Activated T-cell treated with anti-CD3 and anti-CD28 coated beads, Interleukin-2, amount 50 U/mL, for 4 hours (primary cell): Measurements from ENCODE around the gene LAGE3. TPM values are rescaled to one million over a fixed set of nuclear protein-coding genes. Genes with fewer than 3 reads are reported as not detected.
"Not testable (repeated sequence)": the region's sequence is repeated elsewhere in the genome, so short reads cannot be mapped to it uniquely, and the experiment has no call there.

Source experiments
- ATAC-seq, 2 donors: fragments of 200-7000 bp; cut with Tn5 transposase; one replicate each; pipeline ENCODE4 v1.10.0; 2021
- DNase-seq: peaks from one replicate; pipeline ENCODE4 v3.0.0-alpha.2; 2020
- H3K27me3 Mint-ChIP-seq: one replicate; pipeline ENCODE4 v1.8.0; 2021; ENCODE audit warnings: low read depth, mixed read lengths
- H3K36me3 Mint-ChIP-seq: one replicate; pipeline ENCODE4 v1.8.0; 2022; ENCODE audit warnings: mixed read lengths; ENCODE audit not compliant: insufficient read depth
- H3K4me1 Mint-ChIP-seq: one replicate; pipeline ENCODE4 v1.8.0; 2021; ENCODE audit warnings: low read depth, mixed read lengths
- H3K4me3 Mint-ChIP-seq: one replicate; pipeline ENCODE4 v1.8.0; 2021; ENCODE audit warnings: mild to moderate bottlenecking, moderate library complexity, mixed read lengths
- H3K9me3 Mint-ChIP-seq: one replicate; pipeline ENCODE4 v1.8.0; 2021; ENCODE audit warnings: mixed read lengths
- total RNA-seq, 3 donors: library from RNA; stranded (reverse); gene quantifications; one replicate each; pipeline ENCODE4 v1.2.1, GENCODE V29; 2021

LAGE3 gene
- total RNA-seq, 3 donors from 2014 or later = 76.1 to 89.9 (median 88.1) TPM

- H3K9me3 Mint-ChIP-seq = no peaks in the 10 kb centered on the region
- H3K36me3 Mint-ChIP-seq = peaks cover 15% of the 10 kb centered on the region
- H3K27me3 Mint-ChIP-seq = no peaks in the 10 kb centered on the region
- DNase-seq = no peak
- no peak for ATAC-seq
- no peak overlapping the region for H3K4me3 Mint-ChIP-seq
- H3K4me1 Mint-ChIP-seq = peaks cover 19% of the 10 kb centered on the region
Measured at GRCh38 chrX:154509455-154509854, 30.4 kb upstream of the LAGE3 start.

- H3K4me1 Mint-ChIP-seq = peaks cover 14% of the 10 kb centered on the region
- H3K9me3 Mint-ChIP-seq = no peaks in the 10 kb centered on the region
- DNase-seq (no peak), ATAC-seq (no peak)
- peaks cover 13% of the 10 kb centered on the region for H3K36me3 Mint-ChIP-seq
- H3K4me3 Mint-ChIP-seq = no peak overlapping the region
- H3K27me3 Mint-ChIP-seq = no peaks in the 10 kb centered on the region
Measured at GRCh38 chrX:154508384-154508745, 29.3 kb upstream of the LAGE3 start.

DNA sequence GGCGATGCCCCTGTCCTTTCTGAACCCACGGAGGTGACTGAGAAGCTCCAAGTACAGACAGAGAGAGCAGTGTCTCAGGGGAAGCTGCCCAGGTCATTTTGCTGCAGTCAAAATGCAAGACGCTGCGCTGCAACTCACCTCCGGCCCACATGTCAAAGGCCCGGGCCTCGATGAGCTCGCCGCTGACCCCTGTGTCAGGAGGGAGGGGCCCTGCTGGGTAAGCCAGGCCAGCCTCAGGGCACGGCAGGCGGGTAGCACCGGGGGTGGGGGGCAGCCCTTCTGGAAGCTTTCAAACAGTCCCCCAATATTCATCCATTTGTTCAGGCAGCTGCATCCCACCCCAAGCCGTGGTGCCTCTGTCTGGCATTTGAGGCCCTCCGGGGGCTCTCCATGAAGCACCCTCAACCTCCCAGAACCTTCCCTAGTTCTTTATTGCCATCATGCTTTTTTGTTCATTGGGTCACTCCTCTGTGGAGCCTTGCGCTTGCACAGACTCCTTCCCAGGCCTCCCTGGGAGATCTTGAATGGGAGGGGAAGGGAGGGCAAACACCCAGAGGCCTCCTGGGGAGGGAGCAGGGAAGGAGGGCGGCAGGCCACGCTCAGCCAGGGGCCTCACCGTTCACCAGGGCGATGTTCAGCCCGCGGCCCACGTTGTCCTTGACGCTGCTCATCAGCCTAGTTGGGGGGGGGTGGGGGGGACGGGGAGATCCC, 28.7 kb upstream of the LAGE3 start:
- H3K27me3 Mint-ChIP-seq = no peaks in the 10 kb centered on the region
- no peaks in the 10 kb centered on the region for H3K9me3 Mint-ChIP-seq
- H3K36me3 Mint-ChIP-seq = peaks cover 13% of the 10 kb centered on the region
- peaks cover 14% of the 10 kb centered on the region for H3K4me1 Mint-ChIP-seq
- ATAC-seq = no peak
- no peak overlapping the region for H3K4me3 Mint-ChIP-seq
- DNase-seq = no peak

DNA sequence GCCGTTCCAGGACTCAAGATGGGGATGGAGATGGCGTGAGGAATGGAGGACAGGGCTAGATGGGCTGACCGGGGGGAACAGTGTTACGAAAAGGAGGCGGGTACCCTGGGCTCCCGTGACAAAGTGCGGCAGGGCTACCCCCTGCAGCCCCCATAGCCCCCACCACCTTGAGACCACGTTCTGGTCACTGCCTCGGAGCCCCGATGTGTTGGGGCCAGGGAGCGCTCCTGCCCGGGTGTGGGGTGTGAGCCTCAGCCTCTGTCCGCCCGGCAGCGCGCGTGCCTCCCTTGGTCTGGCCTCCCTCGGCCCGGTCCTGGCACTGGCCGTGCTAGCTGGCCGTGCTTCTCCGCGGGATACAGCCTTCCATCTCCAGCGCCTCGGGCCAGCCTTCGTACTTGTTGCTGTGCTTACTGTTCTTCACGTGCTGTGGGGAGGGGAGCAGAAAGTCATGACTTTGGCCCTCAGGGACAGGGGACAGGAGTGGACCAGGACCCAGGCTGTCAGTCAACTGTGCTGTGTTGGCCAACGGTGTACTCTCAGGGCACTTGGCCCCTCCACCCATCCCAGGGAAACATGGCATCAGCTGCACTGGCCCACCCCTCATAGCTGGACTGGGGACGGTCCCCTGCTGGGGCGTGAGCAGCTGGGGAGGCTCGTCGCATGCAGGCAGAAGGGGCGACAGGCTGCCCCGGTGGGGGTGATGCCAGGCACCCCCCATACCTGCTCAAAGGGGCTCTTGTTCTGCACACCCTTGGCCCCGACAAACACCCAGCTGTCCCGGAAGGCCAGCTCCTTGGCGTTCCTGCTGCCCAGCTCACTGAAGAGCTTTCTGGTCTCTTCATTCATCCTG, 27.6 kb upstream of the LAGE3 start:
- peaks cover 10% of the 10 kb centered on the region for H3K4me1 Mint-ChIP-seq
- H3K9me3 Mint-ChIP-seq = no peaks in the 10 kb centered on the region
- H3K4me3 Mint-ChIP-seq = no peak overlapping the region
- no peaks in the 10 kb centered on the region for H3K27me3 Mint-ChIP-seq
- DNase-seq (no peak), ATAC-seq (no peak)
- peaks cover 13% of the 10 kb centered on the region for H3K36me3 Mint-ChIP-seq

DNA sequence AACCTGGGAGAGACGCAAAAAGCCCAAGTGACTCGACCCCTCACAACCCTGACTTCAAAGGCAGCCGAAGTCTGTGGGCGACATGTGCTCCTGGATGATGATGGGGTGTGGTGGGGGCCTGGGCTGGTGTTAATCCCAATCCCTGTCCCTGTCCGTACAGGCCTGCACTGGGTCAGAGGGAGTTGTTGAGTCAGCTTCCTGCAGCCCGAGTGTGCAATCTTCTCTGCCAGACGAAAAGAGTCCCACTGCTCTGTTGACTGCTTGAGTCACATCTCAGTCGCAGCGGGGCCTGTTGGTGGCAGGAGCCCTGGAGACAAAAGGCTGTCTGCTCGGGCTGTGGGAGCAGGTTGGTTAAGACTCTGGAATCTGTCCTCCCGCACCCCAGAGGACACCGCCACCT, 26.7 kb upstream of the LAGE3 start:
- no peaks in the 10 kb centered on the region for H3K4me1 Mint-ChIP-seq
- no peak for ATAC-seq
- peaks cover 13% of the 10 kb centered on the region for H3K36me3 Mint-ChIP-seq
- no peaks in the 10 kb centered on the region for H3K27me3 Mint-ChIP-seq
- H3K9me3 Mint-ChIP-seq = no peaks in the 10 kb centered on the region
- no peak overlapping the region for H3K4me3 Mint-ChIP-seq
- no peak for DNase-seq

DNA sequence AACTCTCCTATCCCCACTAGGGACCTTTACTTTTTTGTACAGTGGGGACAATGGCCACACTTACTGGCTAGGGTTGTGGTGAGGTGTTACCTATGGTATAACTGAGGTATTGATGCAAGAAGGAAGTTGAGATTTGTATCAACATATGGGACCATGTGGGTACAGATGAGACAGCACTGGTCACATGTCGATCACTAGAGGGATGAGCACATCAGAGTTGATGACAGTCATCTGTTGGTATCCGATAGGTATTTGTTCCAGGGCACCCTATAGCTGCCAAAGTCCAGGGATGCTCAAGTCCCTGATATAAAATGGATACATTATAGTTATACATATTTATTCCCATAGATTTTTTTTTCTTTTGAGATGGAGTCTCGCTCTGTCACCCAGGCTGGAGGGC, 23.9 kb upstream of the LAGE3 start:
- Mint-ChIP-seq H3K36me3 (peaks cover 2% of the 10 kb centered on the region), H3K4me3 (no peak overlapping the region), H3K27me3 (no peaks in the 10 kb centered on the region), H3K9me3 (no peaks in the 10 kb centered on the region), H3K4me1 (no peaks in the 10 kb centered on the region)
- DNase-seq (no peak), ATAC-seq (no peak)

DNA sequence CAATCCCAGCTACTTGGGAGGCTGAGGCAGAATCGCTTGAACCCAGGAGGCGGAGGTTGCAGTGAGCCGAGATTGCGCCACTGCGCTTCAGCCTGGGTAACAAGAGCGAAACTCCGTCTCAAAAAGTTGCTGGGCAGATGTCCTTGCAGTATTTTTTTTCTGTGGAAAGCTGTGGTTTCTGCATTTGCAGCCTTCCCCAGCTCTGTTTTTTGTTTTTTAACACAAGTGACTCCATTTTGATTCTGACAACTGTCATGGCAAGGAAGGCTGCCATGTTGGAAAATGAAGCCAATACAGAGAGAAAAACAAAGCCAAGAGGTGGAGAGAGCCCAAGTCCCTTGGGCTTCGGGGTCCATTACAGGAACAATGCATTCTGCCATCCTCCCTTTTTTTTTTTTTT, 23.0 kb upstream of the LAGE3 start:
- DNase-seq (no peak), ATAC-seq (no peak)
- Mint-ChIP-seq H3K9me3 (no peaks in the 10 kb centered on the region), H3K27me3 (no peaks in the 10 kb centered on the region), H3K4me3 (no peak overlapping the region), H3K36me3 (peaks cover 2% of the 10 kb centered on the region), H3K4me1 (no peaks in the 10 kb centered on the region)

DNA sequence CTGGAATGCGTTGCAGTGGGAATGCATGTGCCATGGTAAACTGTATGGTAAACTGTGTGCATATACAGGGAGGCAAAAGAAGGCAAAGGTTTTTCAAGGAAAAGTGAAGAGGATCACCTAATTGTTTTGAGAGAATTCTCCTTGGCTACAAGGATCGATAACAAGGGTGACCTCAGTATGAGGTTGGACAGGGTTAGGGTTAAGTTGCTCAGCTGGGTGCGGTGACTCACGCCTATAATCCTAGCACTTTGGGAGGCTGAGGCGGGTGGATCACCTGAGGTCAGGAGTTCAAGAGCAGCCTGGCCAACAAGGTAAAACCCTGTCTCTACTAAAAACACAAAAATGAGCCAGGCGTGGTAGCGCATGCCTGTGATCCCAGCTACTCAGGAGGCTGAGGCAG, 22.3 kb upstream of the LAGE3 start:
- H3K4me3 Mint-ChIP-seq = not testable (repeated sequence)

DNA sequence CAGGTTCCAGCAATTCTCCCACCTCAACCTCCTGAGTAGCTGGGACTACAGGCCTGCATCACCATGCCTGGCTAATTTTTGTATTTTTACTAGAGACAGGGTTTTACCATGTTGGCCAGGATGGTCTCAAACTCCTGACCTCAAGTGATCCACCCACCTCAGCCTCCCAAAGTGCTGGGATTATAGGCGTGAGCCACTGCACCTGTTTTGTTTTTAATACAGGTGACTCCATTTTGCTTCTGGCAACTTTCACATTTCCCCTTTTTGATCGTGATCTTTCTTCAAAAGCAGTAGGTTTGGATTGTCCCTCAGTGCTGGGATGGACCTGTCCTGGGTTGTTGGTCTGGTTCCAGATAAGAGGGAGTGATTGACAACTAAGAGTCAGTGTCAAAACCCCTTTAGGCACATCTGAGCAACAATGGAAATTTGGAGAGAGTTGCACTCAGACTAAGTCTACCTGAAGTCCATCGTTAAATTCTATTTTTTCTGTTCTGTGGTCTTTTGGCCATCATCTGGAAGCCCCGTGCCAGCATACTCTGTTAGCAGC, 17.6 kb upstream of the LAGE3 start:
- DNase-seq, H3K27me3 Mint-ChIP-seq, H3K4me1 Mint-ChIP-seq, H3K4me3 Mint-ChIP-seq, H3K36me3 Mint-ChIP-seq, ATAC-seq, H3K9me3 Mint-ChIP-seq: not testable (repeated sequence)

More for the DNA sequence above, 22.3 kb upstream of the LAGE3 start:
- not testable (repeated sequence) for ATAC-seq, H3K36me3 Mint-ChIP-seq, H3K27me3 Mint-ChIP-seq, DNase-seq, H3K4me1 Mint-ChIP-seq, H3K9me3 Mint-ChIP-seq

GRCh38 chrX:154495472-154495922, 16.4 kb upstream of the LAGE3 start:
- no peak for DNase-seq
- H3K27me3 Mint-ChIP-seq = no peaks in the 10 kb centered on the region

DNA sequence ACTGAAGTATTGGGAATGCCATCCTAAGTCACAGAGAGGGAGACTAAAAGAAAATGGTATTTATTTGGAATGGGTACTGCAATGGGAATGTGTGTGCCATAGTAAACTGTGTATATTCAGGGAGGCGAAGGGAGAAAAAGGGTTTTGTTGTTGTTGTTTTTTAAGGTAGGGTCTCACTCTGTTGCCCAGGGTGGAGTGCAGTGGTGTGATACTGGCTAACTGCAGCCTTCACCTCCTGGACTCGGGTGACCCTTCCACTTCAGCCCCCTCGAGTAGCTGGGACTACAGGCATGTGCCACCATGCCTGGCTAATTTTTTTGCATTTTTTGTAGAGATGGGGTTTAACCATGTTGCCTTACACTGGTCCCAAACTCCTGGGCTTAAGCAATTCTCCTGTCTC, 15.6 kb upstream of the LAGE3 start:
- peaks cover 1% of the 10 kb centered on the region for H3K4me1 Mint-ChIP-seq
- no peak overlapping the region for H3K4me3 Mint-ChIP-seq
- H3K36me3 Mint-ChIP-seq = no peaks in the 10 kb centered on the region
- H3K9me3 Mint-ChIP-seq = no peaks in the 10 kb centered on the region
- ATAC-seq (no peak), DNase-seq (no peak)
- no peaks in the 10 kb centered on the region for H3K27me3 Mint-ChIP-seq

More at GRCh38 chrX:154495472-154495922, 16.4 kb upstream of the LAGE3 start:
- H3K36me3 Mint-ChIP-seq = no peaks in the 10 kb centered on the region
- no peaks in the 10 kb centered on the region for H3K9me3 Mint-ChIP-seq
- no peak overlapping the region for H3K4me3 Mint-ChIP-seq
- H3K4me1 Mint-ChIP-seq = no peaks in the 10 kb centered on the region
- no peak for ATAC-seq

DNA sequence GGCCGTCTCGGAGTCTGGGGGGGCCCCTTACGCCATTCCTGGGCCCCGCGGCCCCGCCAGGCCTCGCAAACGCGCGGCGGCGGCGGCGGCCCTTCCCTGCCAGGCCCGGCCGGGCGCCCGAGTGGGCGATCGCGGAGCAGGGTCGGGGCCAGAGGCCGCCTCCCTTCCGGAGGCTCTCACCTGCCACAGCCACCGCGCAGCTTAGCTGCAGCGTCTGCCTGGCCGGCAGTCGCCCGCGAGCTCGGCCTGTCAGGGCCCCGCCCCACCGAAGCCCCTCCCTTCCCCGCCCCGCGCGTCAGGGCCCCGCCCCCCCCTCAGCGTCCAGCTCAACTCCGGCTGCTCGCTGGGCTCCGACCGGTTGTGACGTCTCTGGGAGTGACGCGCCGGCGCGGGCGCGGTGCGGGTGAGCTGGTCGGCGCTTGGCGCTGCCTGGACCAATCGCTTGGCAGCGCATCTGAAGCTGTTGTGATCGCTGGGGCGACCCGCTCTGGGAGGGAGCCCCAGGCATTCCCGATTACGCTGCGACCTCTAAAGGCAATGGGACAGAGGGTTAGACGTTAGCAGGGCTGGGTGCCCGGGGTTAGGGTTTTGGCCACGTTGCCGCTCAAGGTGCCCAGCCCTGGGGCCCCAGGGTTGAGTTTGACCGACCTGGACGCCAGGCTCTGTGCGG, 11.5 kb upstream of the LAGE3 start, which contains the start of gene SLC10A3:
Gene SLC10A3, minus strand, starts transcription at position 216 of the 670 bp plus-strand sequence. CDS start 1,689 bp downstream, outside the sequence.
- DNase-seq (peak; percentile 80), ATAC-seq (peak; percentile 88 to 89)
- no peaks in the 10 kb centered on the region for H3K9me3 Mint-ChIP-seq
- no peaks in the 10 kb centered on the region for H3K36me3 Mint-ChIP-seq
- H3K4me1 Mint-ChIP-seq = peaks cover 15% of the 10 kb centered on the region
- H3K27me3 Mint-ChIP-seq = no peaks in the 10 kb centered on the region
- peak within 1 kb of the TSS; percentile 88 for H3K4me3 Mint-ChIP-seq

DNA sequence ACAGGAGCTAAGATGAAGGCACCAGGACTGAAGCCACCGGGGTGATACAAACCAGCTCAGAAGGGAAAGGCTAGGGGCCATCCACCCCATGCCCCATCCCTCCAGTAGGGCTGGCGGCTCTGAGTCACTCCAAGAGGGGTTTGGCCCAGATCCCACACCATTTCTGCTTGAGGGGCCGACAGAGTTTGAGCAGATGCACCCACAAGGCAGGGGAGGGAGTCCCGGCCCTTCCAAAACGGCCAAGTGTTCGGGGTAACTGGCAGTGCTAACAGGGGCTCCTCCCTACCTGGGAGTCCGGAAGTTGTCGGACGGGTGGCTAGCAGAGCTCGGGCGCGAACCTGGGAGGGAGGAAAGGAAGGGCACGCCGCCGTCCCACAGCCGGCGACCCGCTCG, 10.9 kb upstream of the LAGE3 start:
- peak; percentile 23 to 30 for ATAC-seq
- Mint-ChIP-seq H3K4me1 (peaks cover 16% of the 10 kb centered on the region), H3K9me3 (no peaks in the 10 kb centered on the region), H3K4me3 (peak overlapping the region; percentile 88), H3K27me3 (no peaks in the 10 kb centered on the region), H3K36me3 (no peaks in the 10 kb centered on the region)
- DNase-seq = no peak

GRCh38 chrX:154489182-154489581, 10.1 kb upstream of the LAGE3 start:
- no peaks in the 10 kb centered on the region for H3K36me3 Mint-ChIP-seq
- peaks cover 21% of the 10 kb centered on the region for H3K4me1 Mint-ChIP-seq
- no peaks in the 10 kb centered on the region for H3K27me3 Mint-ChIP-seq
- ATAC-seq = no peak
- no peaks in the 10 kb centered on the region for H3K9me3 Mint-ChIP-seq
- DNase-seq = no peak
- peak overlapping the region; percentile 88 for H3K4me3 Mint-ChIP-seq
